GM21515 (cell line): ENCODE data around the gene PSAPL1.

Experiments
- ATAC-seq: cut with Tn5 transposase; IDR thresholded peaks from one replicate; pipeline ENCODE4 v1.9.1; 2021; ENCODE audit not compliant: unreplicated experiment

PSAPL1 gene

GRCh38 chr4:7384003-7384928 lies 50.5 kb downstream of the PSAPL1 start:
- ATAC-seq = no peak

GRCh38 chr4:7383266-7383665 lies 51.5 kb downstream of the PSAPL1 start:
- no peak for ATAC-seq

- ATAC-seq = no peak
These were observed 52.1 kb downstream of the PSAPL1 start for GRCh38 chr4:7382634-7383014.

- ATAC-seq = no peak
These were observed 52.7 kb downstream of the PSAPL1 start for GRCh38 chr4:7381890-7382633.

- no peak for ATAC-seq
These were observed 53.4 kb downstream of the PSAPL1 start for GRCh38 chr4:7381221-7381889.
